ENCODE results near the gene EHBP1.

EHBP1 gene

GRCh38 chr2:62733546-62733945 is 28.0 kb downstream of the EHBP1 start:
- Histone ChIP-seq H3K4me2 (no peak overlapping the region), H3K4me1 (ENCODE audit: low read depth, poor library complexity, severe bottlenecking) (no peaks in the 10 kb centered on the region), H2AFZ (ENCODE audit: low read depth) (no peak overlapping the region), H3K79me2 (ENCODE audit: insufficient read depth, low read depth) (peaks cover 13% of the 10 kb centered on the region; the same call in 1 of the 2 replicates), H3K27ac (no peak overlapping the region), H3K4me3 (IDR thresholded peaks at IDR 0.05; ENCODE audit: insufficient read depth, low read depth, low read length) (no peak overlapping the region), H3K27me3 (ENCODE audit: insufficient read depth, low read depth) (no peaks in the 10 kb centered on the region), H3K9ac (no peak overlapping the region), H3K36me3 (ENCODE audit: insufficient read depth) (no peaks in the 10 kb centered on the region), H4K20me1 (ENCODE audit: insufficient read depth) (no peaks in the 10 kb centered on the region)
- TF ChIP-seq CTCF (conservative IDR thresholded peaks at IDR 0.05; ENCODE audit: low read depth, low read length) = no peak

GRCh38 chr2:62736899-62737559 is 31.5 kb downstream of the EHBP1 start:
- H3K36me3 ChIP-seq (ENCODE audit: insufficient read depth) = no peaks in the 10 kb centered on the region
- H3K4me1 ChIP-seq (ENCODE audit: low read depth, poor library complexity, severe bottlenecking) = no peaks in the 10 kb centered on the region
- no peak for TF ChIP-seq CTCF (conservative IDR thresholded peaks at IDR 0.05; ENCODE audit: low read depth, low read length)
- H2AFZ ChIP-seq (ENCODE audit: low read depth) = no peak overlapping the region
- H3K27me3 ChIP-seq (ENCODE audit: insufficient read depth, low read depth) = no peaks in the 10 kb centered on the region
- H3K4me3 ChIP-seq (IDR thresholded peaks at IDR 0.05; ENCODE audit: insufficient read depth, low read depth, low read length) = no peak overlapping the region
- H3K27ac ChIP-seq = no peak overlapping the region
- H4K20me1 ChIP-seq (ENCODE audit: insufficient read depth) = no peaks in the 10 kb centered on the region
- H3K4me2 ChIP-seq = no peak overlapping the region
- no peak overlapping the region for H3K9ac ChIP-seq
- H3K79me2 ChIP-seq (ENCODE audit: insufficient read depth, low read depth) = peaks cover 13% of the 10 kb centered on the region; the same call in 1 of the 2 replicates

GRCh38 chr2:62738981-62739936 is 33.7 kb downstream of the EHBP1 start:
- Histone ChIP-seq H3K9ac (no peak overlapping the region), H3K79me2 (ENCODE audit: insufficient read depth, low read depth) (peaks cover 13% of the 10 kb centered on the region; the same call in 1 of the 2 replicates), H2AFZ (ENCODE audit: low read depth) (no peak overlapping the region), H4K20me1 (ENCODE audit: insufficient read depth) (no peaks in the 10 kb centered on the region), H3K4me3 (IDR thresholded peaks at IDR 0.05; ENCODE audit: insufficient read depth, low read depth, low read length) (no peak overlapping the region), H3K36me3 (ENCODE audit: insufficient read depth) (no peaks in the 10 kb centered on the region), H3K27ac (no peak overlapping the region), H3K4me2 (no peak overlapping the region), H3K4me1 (ENCODE audit: low read depth, poor library complexity, severe bottlenecking) (no peaks in the 10 kb centered on the region), H3K27me3 (ENCODE audit: insufficient read depth, low read depth) (no peaks in the 10 kb centered on the region)
- TF ChIP-seq CTCF (conservative IDR thresholded peaks at IDR 0.05; ENCODE audit: low read depth, low read length) = no peak

GRCh38 chr2:62740221-62740620 is 34.7 kb downstream of the EHBP1 start:
- H3K4me1 ChIP-seq (ENCODE audit: low read depth, poor library complexity, severe bottlenecking) = no peaks in the 10 kb centered on the region
- H2AFZ ChIP-seq (ENCODE audit: low read depth) = no peak overlapping the region
- H3K4me3 ChIP-seq (IDR thresholded peaks at IDR 0.05; ENCODE audit: insufficient read depth, low read depth, low read length) = no peak overlapping the region
- no peak overlapping the region for H3K27ac ChIP-seq
- no peak for TF ChIP-seq CTCF (conservative IDR thresholded peaks at IDR 0.05; ENCODE audit: low read depth, low read length)
- no peaks in the 10 kb centered on the region for H3K36me3 ChIP-seq (ENCODE audit: insufficient read depth)
- H3K27me3 ChIP-seq (ENCODE audit: insufficient read depth, low read depth) = no peaks in the 10 kb centered on the region
- peaks cover 5% of the 10 kb centered on the region; the same call in 1 of the 2 replicates for H3K79me2 ChIP-seq (ENCODE audit: insufficient read depth, low read depth)
- no peak overlapping the region for H3K4me2 ChIP-seq
- H3K9ac ChIP-seq = no peak overlapping the region
- no peaks in the 10 kb centered on the region for H4K20me1 ChIP-seq (ENCODE audit: insufficient read depth)

Data from KMS-11 (cell line).